Bronchial epithelial cell (primary cell): ENCODE results near the gene ABHD11. TPM values are rescaled to one million over a fixed set of nuclear protein-coding genes. Genes with fewer than 3 reads are reported as not detected.
A peak's percentile ranks its signal among the peaks of the same experiment; 100 is the strongest.
"Not testable (repeated sequence)": the region's sequence is repeated elsewhere in the genome, so short reads cannot be mapped to it uniquely, and the experiment has no call there.

Experiments
- DNase-seq: peaks from one replicate; pipeline ENCODE4 v3.0.0-alpha.2; 2010; ENCODE audit warnings: low read depth
- FAIRE-seq: peaks from 2 replicates; lab custom pipeline; 2011; peaks lifted over from hg19 to GRCh38; lab: Jason Lieb, UNC
- H3K27me3 ChIP-seq: 2 replicates; pipeline ENCODE4 v1.5.1; 2011; ENCODE audit warnings: low read length; ENCODE audit not compliant: control insufficient read depth, insufficient read depth
- H3K36me3 ChIP-seq: 2 replicates; pipeline ENCODE4 v1.5.1; 2011; ENCODE audit warnings: low read length; ENCODE audit not compliant: control insufficient read depth, insufficient read depth
- H3K4me3 ChIP-seq: 2 replicates; pipeline ENCODE4 v1.5.1; 2011; ENCODE audit warnings: mild to moderate bottlenecking, low read depth, low read length, control low read depth
- total RNA-seq: library from RNA; depleted of rRNA; stranded (reverse); fragments of >200 nt; gene quantifications from 2 replicates; pipeline ENCODE4 v1.2.1, GENCODE V29; 2014
- TF ChIP-seq, protein P1 (sequence below): IDR thresholded peaks from 2 replicates; pipeline ENCODE4 v1.5.1; 2011; ENCODE audit warnings: mild to moderate bottlenecking, moderate library complexity, low read length, control low read depth, inconsistent platforms; ENCODE audit not compliant: insufficient read depth, severe bottlenecking

ABHD11 gene, protein sequence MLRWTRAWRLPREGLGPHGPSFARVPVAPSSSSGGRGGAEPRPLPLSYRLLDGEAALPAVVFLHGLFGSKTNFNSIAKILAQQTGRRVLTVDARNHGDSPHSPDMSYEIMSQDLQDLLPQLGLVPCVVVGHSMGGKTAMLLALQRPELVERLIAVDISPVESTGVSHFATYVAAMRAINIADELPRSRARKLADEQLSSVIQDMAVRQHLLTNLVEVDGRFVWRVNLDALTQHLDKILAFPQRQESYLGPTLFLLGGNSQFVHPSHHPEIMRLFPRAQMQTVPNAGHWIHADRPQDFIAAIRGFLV
- 6.5 and 7.1 TPM in 2 replicates for total RNA-seq

DNA sequence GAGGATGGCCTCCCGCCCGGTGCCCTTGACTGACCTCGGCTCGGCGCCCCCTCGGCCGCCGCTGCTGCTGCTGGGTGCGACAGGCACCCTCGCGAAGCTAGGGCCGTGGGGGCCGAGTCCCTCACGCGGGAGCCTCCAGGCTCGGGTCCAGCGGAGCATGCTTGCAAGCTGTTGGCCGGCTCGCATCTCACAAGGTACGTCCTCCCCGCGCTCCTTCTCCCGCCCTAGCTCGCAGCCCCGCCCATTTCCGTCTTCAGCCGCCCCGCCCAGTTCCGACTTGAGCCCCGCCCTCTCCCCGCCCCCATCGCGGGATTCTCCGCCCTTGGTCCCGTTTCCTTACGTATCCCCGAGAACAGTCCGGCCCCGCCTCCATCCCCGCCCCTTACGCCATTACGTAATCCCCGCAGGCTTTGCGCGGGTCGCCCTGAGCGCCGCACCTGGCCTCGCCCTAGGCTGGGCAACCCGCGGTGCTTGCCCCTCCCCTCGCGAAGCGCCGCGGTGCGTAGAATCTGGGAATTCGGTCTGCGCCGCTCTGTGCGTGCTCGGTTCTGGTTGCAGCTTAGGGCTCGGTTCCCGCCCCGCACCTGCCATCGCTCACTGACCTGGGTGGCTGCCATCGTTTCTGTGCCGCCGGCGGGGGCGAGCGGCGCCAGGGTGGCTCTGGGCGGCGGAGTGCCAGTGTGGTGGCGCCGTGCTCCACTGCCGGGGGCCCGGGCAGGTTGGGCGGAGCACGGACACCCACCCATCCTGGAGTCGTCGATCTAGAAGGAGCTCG is at the start of gene ABHD11:
TSS of gene ABHD11 (minus strand) at position 191 of the 775 bp plus-strand sequence. CDS start at position 159, 32 bp downstream.
- peak within 1 kb of the TSS; percentile 70 for H3K4me3 ChIP-seq
- no peak for FAIRE-seq
- no peaks in the 10 kb centered on the region for H3K27me3 ChIP-seq
- TF ChIP-seq, protein P1, sequence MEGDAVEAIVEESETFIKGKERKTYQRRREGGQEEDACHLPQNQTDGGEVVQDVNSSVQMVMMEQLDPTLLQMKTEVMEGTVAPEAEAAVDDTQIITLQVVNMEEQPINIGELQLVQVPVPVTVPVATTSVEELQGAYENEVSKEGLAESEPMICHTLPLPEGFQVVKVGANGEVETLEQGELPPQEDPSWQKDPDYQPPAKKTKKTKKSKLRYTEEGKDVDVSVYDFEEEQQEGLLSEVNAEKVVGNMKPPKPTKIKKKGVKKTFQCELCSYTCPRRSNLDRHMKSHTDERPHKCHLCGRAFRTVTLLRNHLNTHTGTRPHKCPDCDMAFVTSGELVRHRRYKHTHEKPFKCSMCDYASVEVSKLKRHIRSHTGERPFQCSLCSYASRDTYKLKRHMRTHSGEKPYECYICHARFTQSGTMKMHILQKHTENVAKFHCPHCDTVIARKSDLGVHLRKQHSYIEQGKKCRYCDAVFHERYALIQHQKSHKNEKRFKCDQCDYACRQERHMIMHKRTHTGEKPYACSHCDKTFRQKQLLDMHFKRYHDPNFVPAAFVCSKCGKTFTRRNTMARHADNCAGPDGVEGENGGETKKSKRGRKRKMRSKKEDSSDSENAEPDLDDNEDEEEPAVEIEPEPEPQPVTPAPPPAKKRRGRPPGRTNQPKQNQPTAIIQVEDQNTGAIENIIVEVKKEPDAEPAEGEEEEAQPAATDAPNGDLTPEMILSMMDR = no peak
- peaks cover 5% of the 10 kb centered on the region for H3K36me3 ChIP-seq
- peak; percentile 83 for DNase-seq

DNA sequence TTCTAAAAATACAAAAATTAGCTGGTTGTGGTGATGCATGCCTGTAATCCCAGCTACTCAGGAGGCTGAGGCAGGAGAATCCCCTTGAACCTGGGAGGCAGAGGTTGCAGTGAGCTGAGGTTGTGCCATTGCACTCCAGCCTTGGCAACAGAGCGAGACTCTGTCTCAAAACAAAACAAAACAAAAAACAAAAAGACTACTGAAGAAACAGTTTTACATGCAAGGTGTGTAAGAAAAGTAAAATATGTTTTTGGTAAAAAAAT is 49.1 kb upstream of the ABHD11 start:
- DNase-seq, H3K4me3 ChIP-seq, FAIRE-seq, H3K36me3 ChIP-seq, H3K27me3 ChIP-seq: not testable (repeated sequence)

GRCh38 chr7:73786588-73786987 is 48.0 kb upstream of the ABHD11 start:
- no peak for DNase-seq
- no peak for FAIRE-seq
- H3K4me3 ChIP-seq = no peak overlapping the region
- H3K27me3 ChIP-seq = no peaks in the 10 kb centered on the region
- no peaks in the 10 kb centered on the region for H3K36me3 ChIP-seq
- TF ChIP-seq, protein P1 = no peak

DNA sequence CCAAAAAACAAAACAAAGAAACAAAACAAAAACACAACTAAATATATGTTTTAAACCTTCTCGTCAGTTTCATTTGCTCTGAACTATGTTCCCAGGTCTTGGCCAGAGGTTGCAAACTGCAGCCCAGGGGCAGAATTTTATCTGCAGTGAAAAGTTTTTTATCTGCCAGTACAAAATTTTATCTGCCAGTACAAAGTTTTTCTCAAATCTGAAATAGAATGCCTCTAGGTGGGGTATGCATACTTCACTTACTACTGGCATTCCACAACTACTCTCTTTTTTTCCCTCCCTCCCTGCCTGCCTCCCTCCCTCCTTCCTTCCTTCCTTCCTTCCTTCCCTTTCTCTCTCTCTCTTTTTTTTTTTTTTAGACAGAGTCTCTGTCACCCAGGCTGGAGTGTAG is 40.9 kb upstream of the ABHD11 start:
- H3K4me3 ChIP-seq = no peak overlapping the region
- H3K27me3 ChIP-seq = no peaks in the 10 kb centered on the region
- no peak for DNase-seq
- TF ChIP-seq, protein P1 = no peak
- H3K36me3 ChIP-seq = no peaks in the 10 kb centered on the region
- no peak for FAIRE-seq

DNA sequence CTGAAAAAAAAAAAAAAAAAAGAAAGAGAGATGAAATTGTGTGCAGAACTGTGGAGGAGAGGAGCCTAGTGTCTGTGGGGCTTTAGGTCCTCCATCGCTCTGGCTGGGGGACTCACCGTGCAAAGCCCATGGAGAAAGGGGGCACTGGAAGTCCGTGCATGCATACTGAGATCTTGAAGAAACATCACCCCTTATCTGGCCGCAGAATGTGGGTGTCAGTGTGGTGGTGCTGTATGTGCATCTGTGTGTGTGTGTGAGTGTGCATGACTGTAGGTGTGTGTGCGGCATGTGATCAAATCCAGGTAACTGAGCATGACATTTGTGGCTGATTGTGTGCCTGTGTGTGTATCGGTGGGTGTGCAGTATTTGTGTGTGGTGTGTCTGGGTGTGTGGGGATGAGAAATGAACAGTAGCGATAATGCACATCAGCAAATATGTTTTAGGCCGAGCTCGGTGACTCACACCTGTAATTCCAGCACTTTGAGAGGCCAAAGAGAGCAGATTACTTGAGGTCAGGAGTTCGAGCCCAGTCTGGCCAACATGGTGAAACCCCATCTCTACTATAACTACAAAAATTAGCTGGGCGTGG is 40.3 kb upstream of the ABHD11 start:
- TF ChIP-seq, protein P1 = no peak
- Histone ChIP-seq H3K36me3 (no peaks in the 10 kb centered on the region), H3K4me3 (no peak overlapping the region), H3K27me3 (no peaks in the 10 kb centered on the region)
- FAIRE-seq (no peak), DNase-seq (no peak)

DNA sequence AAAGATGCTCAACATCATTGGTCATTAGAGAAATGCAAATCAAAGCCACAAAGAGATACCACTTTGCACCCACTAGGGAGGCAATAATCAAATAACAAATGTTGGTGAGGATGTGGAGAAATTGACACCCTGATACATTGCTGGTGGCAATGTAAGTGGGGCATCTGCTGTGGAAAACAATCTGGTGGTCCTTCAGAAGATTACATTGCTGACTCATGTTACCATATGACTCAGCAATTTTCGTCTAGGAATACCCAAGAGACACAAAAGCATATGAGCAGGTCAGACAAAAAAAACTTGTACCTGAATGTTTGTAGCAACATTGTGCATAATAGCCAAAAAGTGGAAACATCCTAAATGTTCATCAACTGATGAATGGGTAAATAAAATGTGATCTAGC is 36.3 kb upstream of the ABHD11 start:
- no peaks in the 10 kb centered on the region for H3K36me3 ChIP-seq
- peak; percentile 13 for DNase-seq
- FAIRE-seq = no peak
- H3K27me3 ChIP-seq = peaks cover 7% of the 10 kb centered on the region
- H3K4me3 ChIP-seq = no peak overlapping the region
- TF ChIP-seq, protein P1 = no peak
